Measurements from ENCODE around the gene B4GALT5.
"Not testable (repeated sequence)": the region's sequence is repeated elsewhere in the genome, so short reads cannot be mapped to it uniquely, and the experiment has no call there.

B4GALT5 gene

GRCh38 chr20:49681850-49682216, 31.8 kb downstream of the B4GALT5 start:
- DNase-seq: no peak

- no peak for DNase-seq
Observed at GRCh38 chr20:49680484-49680883, 33.2 kb downstream of the B4GALT5 start.

- no peak for DNase-seq
Observed at GRCh38 chr20:49679634-49680033, 34.0 kb downstream of the B4GALT5 start.

- DNase-seq: no peak
Observed at GRCh38 chr20:49677777-49678758, 35.6 kb downstream of the B4GALT5 start.

GRCh38 chr20:49676581-49677291, 36.9 kb downstream of the B4GALT5 start:
- DNase-seq: no peak

GRCh38 chr20:49675368-49676151, 38.1 kb downstream of the B4GALT5 start:
- no peak for DNase-seq

- no peak for DNase-seq
Observed at GRCh38 chr20:49674383-49675352, 39.0 kb downstream of the B4GALT5 start.

- no peak for DNase-seq
Observed at GRCh38 chr20:49672096-49672664, 41.5 kb downstream of the B4GALT5 start.

GRCh38 chr20:49671433-49671832, 42.2 kb downstream of the B4GALT5 start:
- no peak for DNase-seq

GRCh38 chr20:49669601-49670189, 44.0 kb downstream of the B4GALT5 start:
- no peak for DNase-seq

GRCh38 chr20:49668878-49669195, 44.8 kb downstream of the B4GALT5 start:
- not testable (repeated sequence) for DNase-seq

- no peak for DNase-seq
Observed at GRCh38 chr20:49668181-49668877, 45.3 kb downstream of the B4GALT5 start.

GRCh38 chr20:49666911-49667310, 46.8 kb downstream of the B4GALT5 start:
- DNase-seq: no peak

- DNase-seq: no peak
Observed at GRCh38 chr20:49665796-49666195, 47.9 kb downstream of the B4GALT5 start.

- no peak for DNase-seq
Observed at GRCh38 chr20:49664612-49665313, 48.9 kb downstream of the B4GALT5 start.

- no peak for DNase-seq
Observed at GRCh38 chr20:49663112-49663511, 50.6 kb downstream of the B4GALT5 start.

GRCh38 chr20:49661560-49662329, 51.9 kb downstream of the B4GALT5 start:
- peak in 3 of 56 donors; percentile 14 to 15 (median 15) for DNase-seq

- no peak for DNase-seq
Observed at GRCh38 chr20:49660912-49661311, 52.8 kb downstream of the B4GALT5 start.
